B cell (primary cell): Measurements from ENCODE around the gene HOXB6.

Experiments used
- CTCF ChIP-seq: fragments of 200-600 bp; IDR thresholded peaks from one replicate; pipeline ENCODE4 v1.8.0; 2022; ENCODE audit warnings: antibody characterized with exemption, mild to moderate bottlenecking
- EZH2 ChIP-seq: IDR thresholded peaks from 2 replicates; pipeline ENCODE4 v1.6.1; 2012; ENCODE audit warnings: borderline replicate concordance, low read depth, mild to moderate bottlenecking, moderate library complexity, low read length; ENCODE audit not compliant: insufficient read depth, poor library complexity, severe bottlenecking

GRCh38 chr17:48553826-48554225 lies 51.0 kb downstream of the HOXB6 start:
- TF ChIP-seq CTCF, result no peak
- TF ChIP-seq EZH2, result no peak
